Astrocyte (in vitro differentiated cells and primary cell): ENCODE data around the gene SLC9A7. TPM values are rescaled to one million over a fixed set of nuclear protein-coding genes. Genes with fewer than 3 reads are reported as not detected.
A peak's percentile ranks its signal among the peaks of the same experiment; 100 is the strongest.

ENCODE experiments used
- DNase-seq: peaks from one replicate; pipeline ENCODE4 v3.0.0-alpha.2; 2010; ENCODE audit warnings: low read depth
- FAIRE-seq: peaks from 2 replicates; lab custom pipeline; 2011; peaks lifted over from hg19 to GRCh38; lab: Jason Lieb, UNC
- H2AFZ ChIP-seq: 2 replicates; pipeline ENCODE4 v1.6.0; 2012; ENCODE audit warnings: low read depth, low read length, inconsistent platforms
- H3K27ac ChIP-seq: 2 replicates; pipeline ENCODE4 v1.5.1; 2011; ENCODE audit warnings: low read depth, low read length, inconsistent platforms
- H3K27me3 ChIP-seq: 2 replicates; pipeline ENCODE4 v1.6.0; 2011; ENCODE audit warnings: low read length, inconsistent platforms; ENCODE audit not compliant: insufficient read depth
- H3K36me3 ChIP-seq: 2 replicates; pipeline ENCODE4 v1.5.1; 2011; ENCODE audit warnings: low read length, inconsistent platforms; ENCODE audit not compliant: insufficient read depth
- H3K4me1 ChIP-seq: 2 replicates; pipeline ENCODE4 v1.5.1; 2011; ENCODE audit warnings: low read length, inconsistent platforms; ENCODE audit not compliant: insufficient read depth
- H3K4me2 ChIP-seq: 2 replicates; pipeline ENCODE4 v1.6.0; 2012; ENCODE audit warnings: low read length, inconsistent platforms
- H3K4me3 ChIP-seq: 2 replicates; pipeline ENCODE4 v1.5.1; 2011; ENCODE audit warnings: low read depth, mild to moderate bottlenecking, low read length, inconsistent platforms; ENCODE audit not compliant: insufficient read depth
- H3K79me2 ChIP-seq: 2 replicates; pipeline ENCODE4 v1.6.0; 2012; ENCODE audit warnings: mild to moderate bottlenecking, low read length, inconsistent platforms; ENCODE audit not compliant: insufficient read depth
- H3K9ac ChIP-seq: 2 replicates; pipeline ENCODE4 v1.6.0; 2012; ENCODE audit warnings: mild to moderate bottlenecking, low read length, inconsistent platforms
- H3K9me3 ChIP-seq: 2 replicates; pipeline ENCODE4 v1.5.1; 2012; ENCODE audit warnings: low read depth, mild to moderate bottlenecking, low read length, inconsistent platforms; ENCODE audit not compliant: insufficient read depth
- H4K20me1 ChIP-seq: 2 replicates; pipeline ENCODE4 v1.6.0; 2012; ENCODE audit warnings: low read length, inconsistent platforms; ENCODE audit not compliant: insufficient read depth
- H3K27ac Mint-ChIP-seq: one replicate; pipeline ENCODE4 v1.8.0; 2021; ENCODE audit warnings: mild to moderate bottlenecking, mixed read lengths; ENCODE audit not compliant: unreplicated experiment
- H3K27me3 Mint-ChIP-seq: one replicate; pipeline ENCODE4 v1.8.0; 2021; ENCODE audit warnings: low read depth, mixed read lengths; ENCODE audit not compliant: unreplicated experiment
- H3K36me3 Mint-ChIP-seq: one replicate; pipeline ENCODE4 v1.8.0; 2021; ENCODE audit warnings: low read depth, mixed read lengths; ENCODE audit not compliant: unreplicated experiment
- H3K4me1 Mint-ChIP-seq: one replicate; pipeline ENCODE4 v1.8.0; 2021; ENCODE audit warnings: low read depth, mixed read lengths; ENCODE audit not compliant: unreplicated experiment
- H3K4me3 Mint-ChIP-seq: one replicate; pipeline ENCODE4 v1.8.0; 2021; ENCODE audit warnings: mild to moderate bottlenecking, moderate library complexity, mixed read lengths; ENCODE audit not compliant: unreplicated experiment
- H3K9me3 Mint-ChIP-seq: one replicate; pipeline ENCODE4 v1.8.0; 2021; ENCODE audit warnings: mild to moderate bottlenecking, mixed read lengths; ENCODE audit not compliant: unreplicated experiment
- EZH2 ChIP-seq: IDR thresholded peaks from 2 replicates; pipeline ENCODE4 v1.6.1; 2012; ENCODE audit warnings: mild to moderate bottlenecking, low read length, inconsistent platforms; ENCODE audit not compliant: insufficient read depth
- total RNA-seq: library from RNA; stranded (reverse); gene quantifications from 2 replicates; pipeline ENCODE4 v1.2.1, GENCODE V29; 2021
- TF ChIP-seq, protein P1 (sequence below): IDR thresholded peaks from 2 replicates; pipeline ENCODE4 v1.5.1; 2011; ENCODE audit warnings: low read depth, mild to moderate bottlenecking, inconsistent platforms, low read length, moderate library complexity; ENCODE audit not compliant: insufficient read depth

The SLC9A7 gene
- total RNA-seq, 1 donor from 2014 or later, result 21.0 TPM

DNA sequence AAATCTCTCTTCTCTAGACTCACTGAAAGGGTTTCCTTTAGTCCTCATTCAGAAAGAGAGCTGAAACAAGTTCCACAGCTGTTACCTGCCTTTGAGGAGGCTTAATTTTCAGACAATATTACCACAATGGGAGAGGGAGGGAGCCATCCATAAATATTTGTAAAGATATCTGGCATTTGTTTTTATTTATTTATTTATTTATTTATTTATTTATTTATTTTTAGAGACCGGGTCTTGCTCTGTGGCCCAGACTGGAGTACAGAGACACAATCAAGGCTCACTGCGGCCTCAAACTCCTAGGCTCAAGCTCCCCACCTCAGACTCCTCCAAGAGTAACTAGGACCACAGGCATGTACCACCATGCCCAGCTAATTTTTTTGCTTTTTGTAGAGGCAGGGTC, 80.7 kb downstream of the SLC9A7 start:
- Histone ChIP-seq H3K9ac (no peak overlapping the region), H3K79me2 (no peaks in the 10 kb centered on the region), H3K36me3 (peaks cover 2% of the 10 kb centered on the region), H3K4me3 (no peak overlapping the region), H3K27me3 (no peaks in the 10 kb centered on the region), H3K9me3 (no peaks in the 10 kb centered on the region), H2AFZ (no peak overlapping the region), H3K4me2 (no peak overlapping the region), H3K4me1 (no peaks in the 10 kb centered on the region), H3K27ac (no peak overlapping the region), H4K20me1 (peaks cover under 1% of the 10 kb centered on the region)
- DNase-seq (no peak), FAIRE-seq (no peak)
- Mint-ChIP-seq H3K4me3 (no peak overlapping the region), H3K4me1 (peaks cover 4% of the 10 kb centered on the region), H3K9me3 (no peaks in the 10 kb centered on the region), H3K27me3 (no peaks in the 10 kb centered on the region), H3K27ac (no peak overlapping the region), H3K36me3 (no peaks in the 10 kb centered on the region)
- no peak for TF ChIP-seq EZH2
- TF ChIP-seq, protein P1, sequence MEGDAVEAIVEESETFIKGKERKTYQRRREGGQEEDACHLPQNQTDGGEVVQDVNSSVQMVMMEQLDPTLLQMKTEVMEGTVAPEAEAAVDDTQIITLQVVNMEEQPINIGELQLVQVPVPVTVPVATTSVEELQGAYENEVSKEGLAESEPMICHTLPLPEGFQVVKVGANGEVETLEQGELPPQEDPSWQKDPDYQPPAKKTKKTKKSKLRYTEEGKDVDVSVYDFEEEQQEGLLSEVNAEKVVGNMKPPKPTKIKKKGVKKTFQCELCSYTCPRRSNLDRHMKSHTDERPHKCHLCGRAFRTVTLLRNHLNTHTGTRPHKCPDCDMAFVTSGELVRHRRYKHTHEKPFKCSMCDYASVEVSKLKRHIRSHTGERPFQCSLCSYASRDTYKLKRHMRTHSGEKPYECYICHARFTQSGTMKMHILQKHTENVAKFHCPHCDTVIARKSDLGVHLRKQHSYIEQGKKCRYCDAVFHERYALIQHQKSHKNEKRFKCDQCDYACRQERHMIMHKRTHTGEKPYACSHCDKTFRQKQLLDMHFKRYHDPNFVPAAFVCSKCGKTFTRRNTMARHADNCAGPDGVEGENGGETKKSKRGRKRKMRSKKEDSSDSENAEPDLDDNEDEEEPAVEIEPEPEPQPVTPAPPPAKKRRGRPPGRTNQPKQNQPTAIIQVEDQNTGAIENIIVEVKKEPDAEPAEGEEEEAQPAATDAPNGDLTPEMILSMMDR, result no peak

DNA sequence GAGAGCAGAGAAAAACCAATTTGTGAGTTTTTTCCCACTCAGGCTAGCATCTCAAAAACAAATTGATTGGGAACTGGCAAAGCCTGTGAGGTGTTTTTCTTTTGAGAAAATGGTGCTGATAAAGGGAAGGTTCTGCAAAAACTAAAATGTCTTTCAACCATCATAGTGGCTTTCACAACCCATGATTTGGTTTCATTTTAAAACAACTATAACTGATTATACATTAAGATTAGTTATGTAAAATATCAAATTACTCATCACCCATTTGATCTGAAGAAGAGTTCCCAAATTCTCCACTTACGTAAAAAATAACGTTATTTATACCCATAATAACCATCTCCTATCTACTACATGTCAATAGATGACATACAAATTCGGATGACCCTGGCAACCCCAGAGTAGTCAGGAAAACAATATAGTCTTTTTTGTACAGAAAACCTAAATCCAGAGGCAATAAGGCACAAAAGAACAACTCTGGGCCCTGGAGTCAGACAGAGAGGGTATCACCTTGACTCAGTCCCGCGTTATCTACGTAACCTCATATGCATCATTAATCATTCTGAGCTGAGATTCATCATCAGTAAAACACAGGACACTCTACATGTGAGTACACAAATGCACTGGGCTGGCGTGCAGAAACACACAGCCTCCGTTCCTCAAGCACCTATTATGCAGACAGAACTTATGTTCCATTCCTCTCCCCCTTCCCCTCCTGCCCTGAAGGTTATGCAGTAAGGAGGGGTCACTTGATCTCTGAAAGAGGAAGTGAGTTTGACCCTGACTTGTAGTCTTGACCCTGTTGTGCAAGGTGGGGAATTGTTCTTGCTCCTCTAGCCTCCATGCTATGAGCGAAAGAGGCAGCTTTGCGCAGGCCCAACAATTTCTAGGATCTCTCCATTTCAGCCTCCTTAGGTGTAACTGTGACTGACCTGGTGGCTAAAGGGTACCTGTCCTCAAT, 82.2 kb downstream of the SLC9A7 start:
- Histone ChIP-seq H3K4me3 (no peak overlapping the region), H4K20me1 (no peaks in the 10 kb centered on the region), H3K4me1 (no peaks in the 10 kb centered on the region), H3K9ac (no peak overlapping the region), H2AFZ (no peak overlapping the region), H3K79me2 (no peaks in the 10 kb centered on the region), H3K9me3 (no peaks in the 10 kb centered on the region), H3K27me3 (no peaks in the 10 kb centered on the region), H3K27ac (no peak overlapping the region), H3K4me2 (no peak overlapping the region), H3K36me3 (peaks cover 7% of the 10 kb centered on the region)
- H3K4me3 Mint-ChIP-seq, result no peak overlapping the region
- H3K27ac Mint-ChIP-seq, result no peak overlapping the region
- TF ChIP-seq, protein P1, result no peak
- no peak for TF ChIP-seq EZH2
- H3K27me3 Mint-ChIP-seq, result no peaks in the 10 kb centered on the region
- H3K4me1 Mint-ChIP-seq, result no peaks in the 10 kb centered on the region
- no peaks in the 10 kb centered on the region for H3K36me3 Mint-ChIP-seq
- DNase-seq, result no peak
- no peaks in the 10 kb centered on the region for H3K9me3 Mint-ChIP-seq
- peak; percentile 68 for FAIRE-seq
